Loucy (cell line): ENCODE results near the gene SCN9A.

Experiments used
- EZH2phosphoT487 ChIP-seq: fragments of 200-600 bp; IDR thresholded peaks from 2 replicates; pipeline ENCODE4 v1.6.1; 2018; ENCODE audit warnings: antibody characterized with exemption, mild to moderate bottlenecking, moderate library complexity, borderline replicate concordance
- TF ChIP-seq, protein P1 (sequence below): fragments of 200-600 bp; sonication (generic); conservative IDR thresholded peaks from 2 replicates; pipeline ENCODE4 v1.5.1; 2014; ENCODE audit warnings: mild to moderate bottlenecking, antibody characterized with exemption, low read length

DNA sequence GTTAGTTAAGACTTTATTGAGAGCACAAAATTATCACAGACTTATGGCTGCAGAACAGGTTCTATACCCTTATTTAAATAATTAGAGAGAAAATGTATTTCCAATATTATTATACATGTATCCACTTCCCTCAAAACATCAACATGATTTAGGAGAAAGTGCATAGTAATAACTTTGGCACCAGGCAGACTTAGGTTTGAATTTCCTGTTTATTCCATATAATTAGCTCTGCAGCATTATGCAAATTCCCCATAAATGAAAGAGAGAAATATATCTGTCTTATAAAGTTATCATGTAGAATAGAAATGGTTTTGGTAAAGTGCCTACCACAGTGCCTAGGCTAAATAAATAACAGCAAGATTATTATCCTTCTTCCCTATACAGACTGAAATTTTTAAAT is 15.3 kb downstream of the SCN9A start:
- TF ChIP-seq, protein P1, sequence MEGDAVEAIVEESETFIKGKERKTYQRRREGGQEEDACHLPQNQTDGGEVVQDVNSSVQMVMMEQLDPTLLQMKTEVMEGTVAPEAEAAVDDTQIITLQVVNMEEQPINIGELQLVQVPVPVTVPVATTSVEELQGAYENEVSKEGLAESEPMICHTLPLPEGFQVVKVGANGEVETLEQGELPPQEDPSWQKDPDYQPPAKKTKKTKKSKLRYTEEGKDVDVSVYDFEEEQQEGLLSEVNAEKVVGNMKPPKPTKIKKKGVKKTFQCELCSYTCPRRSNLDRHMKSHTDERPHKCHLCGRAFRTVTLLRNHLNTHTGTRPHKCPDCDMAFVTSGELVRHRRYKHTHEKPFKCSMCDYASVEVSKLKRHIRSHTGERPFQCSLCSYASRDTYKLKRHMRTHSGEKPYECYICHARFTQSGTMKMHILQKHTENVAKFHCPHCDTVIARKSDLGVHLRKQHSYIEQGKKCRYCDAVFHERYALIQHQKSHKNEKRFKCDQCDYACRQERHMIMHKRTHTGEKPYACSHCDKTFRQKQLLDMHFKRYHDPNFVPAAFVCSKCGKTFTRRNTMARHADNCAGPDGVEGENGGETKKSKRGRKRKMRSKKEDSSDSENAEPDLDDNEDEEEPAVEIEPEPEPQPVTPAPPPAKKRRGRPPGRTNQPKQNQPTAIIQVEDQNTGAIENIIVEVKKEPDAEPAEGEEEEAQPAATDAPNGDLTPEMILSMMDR = no peak
- no peak for TF ChIP-seq EZH2phosphoT487
